ENCODE data around the gene PCDH1. TPM values are rescaled to one million over a fixed set of nuclear protein-coding genes. Genes with fewer than 3 reads are reported as not detected.
A peak's percentile ranks its signal among the peaks of the same experiment; 100 is the strongest.

PCDH1 gene
- total and polyA plus RNA-seq, 11 donors = 10.2 to 106 (median 19.2) TPM

- Histone ChIP-seq H3K27ac (peak overlapping the region; percentile 48 to 87 (median 64)), H3K36me3 (no peaks in the 10 kb centered on the region), H3K27me3 (peaks cover 0 to 4% (median 0%) of the 10 kb centered on the region in 9 donors), H3K9me3 (no peaks in the 10 kb centered on the region), H3K4me3 (no peak overlapping the region), H3K4me1 (peaks cover 8 to 79% (median 53%) of the 10 kb centered on the region in 12 donors)
- peak in 2 of 4 donors; percentile 14 to 19 for ATAC-seq
- 31 to 47% (median 33%) methylated on average over 14 of the region's 14 CpGs for WGBS, 4 donors
- intact Hi-C loops (cut with DNase I) = loop anchor here in 1 of 10 donors (5.0 kb wide), 1 partner anchor 36 kb away; the partner anchor contains the start of gene PCDH1
- DNase-seq = peak in 1 of 5 donors; percentile 59
- TF ChIP-seq POLR2A (IDR thresholded peaks at IDR 0.05) (no peak), CTCF (IDR thresholded peaks at IDR 0.05) (no peak)
Measured at GRCh38 chr5:141841378-141842180, 36.6 kb downstream of the PCDH1 start.

- ATAC-seq (no peak), DNase-seq (no peak)
- TF ChIP-seq POLR2A (IDR thresholded peaks at IDR 0.05) (no peak), CTCF (IDR thresholded peaks at IDR 0.05) (no peak)
- H3K27me3 ChIP-seq = peaks cover 0 to 6% (median 0%) of the 10 kb centered on the region in 9 donors
- H3K9me3 ChIP-seq = no peaks in the 10 kb centered on the region
- peaks cover 11 to 80% (median 58%) of the 10 kb centered on the region in 12 donors for H3K4me1 ChIP-seq
- H3K27ac ChIP-seq = peak overlapping the region in 9 of 12 donors; percentile 58 to 87 (median 67)
- no peak overlapping the region for H3K4me3 ChIP-seq
- WGBS, 4 donors = 66 to 79% (median 71%) methylated on average over 6 of the region's 6 CpGs
- intact Hi-C loops (cut with DNase I) = loop anchor here in 1 of 10 donors (5.0 kb wide), 1 partner anchor 36 kb away; the partner anchor contains the start of gene PCDH1
- no peaks in the 10 kb centered on the region for H3K36me3 ChIP-seq
Measured at GRCh38 chr5:141840826-141841360, 37.3 kb downstream of the PCDH1 start.

- Histone ChIP-seq H3K27ac (peak overlapping the region in 9 of 12 donors; percentile 65 to 87 (median 67)), H3K27me3 (peaks cover 0 to 10% (median 0%) of the 10 kb centered on the region in 9 donors), H3K4me3 (no peak overlapping the region), H3K9me3 (no peaks in the 10 kb centered on the region), H3K36me3 (no peaks in the 10 kb centered on the region), H3K4me1 (peaks cover 11 to 83% (median 61%) of the 10 kb centered on the region in 12 donors)
- 51 to 70% (median 63%) methylated on average over 3 of the region's 3 CpGs for WGBS, 4 donors
- no peak for DNase-seq
- no peak for ATAC-seq
- intact Hi-C loops (cut with DNase I) = loop anchor here in 1 of 10 donors (5.0 kb wide), 1 partner anchor 37 kb away; the partner anchor contains the start of gene PCDH1
- TF ChIP-seq POLR2A (IDR thresholded peaks at IDR 0.05) (no peak), CTCF (IDR thresholded peaks at IDR 0.05) (no peak)
Measured at GRCh38 chr5:141840280-141840812, 37.9 kb downstream of the PCDH1 start.

All from heart left ventricle (tissue), 16 donors.